ENCODE results near the gene APOBEC2.

Gene APOBEC2

DNA sequence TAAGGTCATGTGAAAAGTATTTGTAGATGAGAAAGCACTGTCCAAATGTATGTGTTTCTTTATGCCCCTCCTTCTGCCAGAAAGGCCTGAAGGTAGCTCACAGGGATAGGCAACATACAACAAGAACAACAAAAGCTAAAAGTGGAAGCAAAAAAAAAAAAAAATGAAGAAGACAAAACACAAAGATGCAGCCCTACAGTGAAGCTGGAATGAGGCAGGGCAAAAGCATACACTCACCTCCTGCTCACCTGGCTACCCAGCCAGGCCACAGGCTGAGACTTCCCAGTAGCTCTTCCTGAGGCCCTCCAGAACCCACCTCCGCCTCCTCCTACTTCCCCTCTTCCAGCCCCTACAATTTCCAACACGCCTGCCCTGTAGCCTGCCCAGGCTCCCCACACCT is 16.4 kb upstream of the APOBEC2 start:
- TF ChIP-seq, protein P1, sequence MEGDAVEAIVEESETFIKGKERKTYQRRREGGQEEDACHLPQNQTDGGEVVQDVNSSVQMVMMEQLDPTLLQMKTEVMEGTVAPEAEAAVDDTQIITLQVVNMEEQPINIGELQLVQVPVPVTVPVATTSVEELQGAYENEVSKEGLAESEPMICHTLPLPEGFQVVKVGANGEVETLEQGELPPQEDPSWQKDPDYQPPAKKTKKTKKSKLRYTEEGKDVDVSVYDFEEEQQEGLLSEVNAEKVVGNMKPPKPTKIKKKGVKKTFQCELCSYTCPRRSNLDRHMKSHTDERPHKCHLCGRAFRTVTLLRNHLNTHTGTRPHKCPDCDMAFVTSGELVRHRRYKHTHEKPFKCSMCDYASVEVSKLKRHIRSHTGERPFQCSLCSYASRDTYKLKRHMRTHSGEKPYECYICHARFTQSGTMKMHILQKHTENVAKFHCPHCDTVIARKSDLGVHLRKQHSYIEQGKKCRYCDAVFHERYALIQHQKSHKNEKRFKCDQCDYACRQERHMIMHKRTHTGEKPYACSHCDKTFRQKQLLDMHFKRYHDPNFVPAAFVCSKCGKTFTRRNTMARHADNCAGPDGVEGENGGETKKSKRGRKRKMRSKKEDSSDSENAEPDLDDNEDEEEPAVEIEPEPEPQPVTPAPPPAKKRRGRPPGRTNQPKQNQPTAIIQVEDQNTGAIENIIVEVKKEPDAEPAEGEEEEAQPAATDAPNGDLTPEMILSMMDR (IDR thresholded peaks at IDR 0.05; ENCODE audit: insufficient read depth, low read depth, low read length, missing control alignments), result no peak
- H3K4me3 ChIP-seq (ENCODE audit: low read length), result no peak overlapping the region
- DNase-seq (ENCODE audit: low read depth), result peak; percentile 54

DNA sequence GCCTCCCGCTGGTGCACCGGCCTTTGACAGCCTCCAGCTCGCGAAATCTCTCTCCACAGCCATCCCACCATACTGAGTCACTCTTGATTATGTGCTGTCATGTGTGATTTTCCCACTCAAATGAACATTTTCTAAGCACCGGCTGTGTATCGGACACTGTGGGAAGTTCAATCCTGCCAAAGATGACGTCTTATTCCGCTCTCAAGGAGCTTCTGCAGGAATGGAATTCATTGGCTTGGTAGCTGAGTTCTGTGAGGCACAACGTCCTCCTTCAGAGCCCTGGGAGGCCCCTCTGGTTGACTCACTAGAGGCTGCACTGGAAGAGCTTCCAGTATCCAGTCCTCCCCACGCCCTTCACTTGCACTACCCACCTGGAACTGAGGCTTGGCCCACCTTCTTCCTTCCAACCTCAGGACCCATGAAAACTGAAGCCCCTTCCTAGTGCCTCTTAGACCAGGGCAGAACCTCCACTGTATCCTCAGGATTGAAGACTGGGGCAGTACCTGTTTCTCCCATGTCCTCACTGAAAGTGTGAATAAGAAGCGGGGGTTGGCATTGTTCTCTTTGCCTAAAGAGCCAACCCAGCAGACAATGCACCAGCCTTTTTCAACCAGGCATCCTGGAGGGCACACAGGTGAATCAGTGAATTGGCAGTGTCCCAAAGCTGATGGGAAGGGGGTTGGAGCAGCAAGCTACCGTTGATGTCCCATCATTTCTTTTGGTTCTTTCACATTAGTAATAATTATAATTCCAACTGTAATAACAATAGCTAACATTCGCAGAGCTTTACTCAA is 15.7 kb upstream of the APOBEC2 start:
- TF ChIP-seq, protein P1 (IDR thresholded peaks at IDR 0.05; ENCODE audit: insufficient read depth, low read depth, low read length, missing control alignments), result no peak
- no peak overlapping the region for H3K4me3 ChIP-seq (ENCODE audit: low read length)
- DNase-seq (ENCODE audit: low read depth), result no peak

DNA sequence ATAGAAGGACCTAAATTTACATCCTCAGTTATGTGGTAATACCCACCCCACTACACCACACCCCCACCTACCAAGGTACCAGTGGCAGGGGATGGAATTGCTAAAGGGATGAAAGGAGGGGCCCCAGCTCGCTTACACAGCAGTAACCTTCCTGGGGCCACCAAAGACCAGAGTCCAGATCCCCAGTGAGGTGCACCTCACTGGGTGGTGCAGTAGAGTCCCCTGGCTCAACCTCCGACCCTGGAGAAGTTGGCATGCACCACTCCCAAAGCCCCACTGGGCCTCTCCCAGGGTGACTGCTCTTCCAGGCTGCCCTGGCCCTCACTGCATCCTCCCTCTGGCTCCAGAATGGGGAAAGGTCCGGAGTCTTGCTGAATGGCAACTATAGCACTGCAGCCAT is 14.8 kb upstream of the APOBEC2 start:
- TF ChIP-seq, protein P1 (IDR thresholded peaks at IDR 0.05; ENCODE audit: insufficient read depth, low read depth, low read length, missing control alignments), result no peak
- DNase-seq (ENCODE audit: low read depth), result no peak
- no peak overlapping the region for H3K4me3 ChIP-seq (ENCODE audit: low read length)

DNA sequence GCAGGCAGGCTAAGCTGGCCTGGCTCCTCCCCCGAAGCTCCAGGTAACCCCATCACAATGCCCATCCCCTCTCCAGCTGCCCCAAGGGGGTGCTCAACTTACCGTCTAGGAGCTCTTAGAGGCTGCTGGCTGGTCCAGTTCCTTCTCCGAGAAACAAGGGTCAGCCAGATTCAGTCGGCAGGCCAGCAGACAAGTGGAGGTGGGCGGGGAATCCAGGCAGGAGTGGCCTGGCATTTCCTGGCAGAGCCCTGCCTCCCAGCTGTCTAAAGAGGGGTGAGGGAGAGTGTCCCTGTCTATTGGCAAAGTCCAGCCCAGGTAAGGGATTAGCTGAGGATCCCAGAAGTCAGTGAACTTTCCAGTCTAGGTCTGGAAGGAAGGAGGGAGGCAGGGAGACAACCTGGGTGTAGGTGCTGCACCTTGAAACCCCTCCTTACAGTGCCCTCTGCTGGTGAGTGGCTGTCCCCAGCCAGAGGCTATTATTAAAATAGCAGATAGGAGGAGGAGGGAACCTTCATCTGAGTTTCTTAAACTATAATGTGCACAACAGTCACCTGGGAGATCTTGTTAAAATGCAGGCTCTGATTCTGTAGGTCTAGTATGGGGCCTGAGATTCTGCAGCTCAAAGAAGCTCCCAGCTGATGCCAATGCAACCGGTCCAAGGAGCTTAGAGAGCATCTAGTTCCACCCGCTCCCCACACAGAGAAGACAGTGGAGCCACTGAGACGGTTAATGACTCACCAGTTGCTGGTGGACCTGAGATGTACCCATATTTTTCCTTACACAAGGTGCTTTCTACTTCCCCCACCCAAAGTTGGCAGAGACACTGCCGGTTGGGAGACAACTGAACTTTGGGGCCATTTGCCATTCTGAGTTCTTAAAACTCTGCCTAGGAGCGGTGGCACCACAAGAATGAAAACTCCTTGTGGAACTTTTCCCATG is 13.7 kb upstream of the APOBEC2 start, which contains the start of gene UNC5CL:
UNC5CL (minus strand) TSS at position 162 of the 939 bp plus-strand sequence. CDS start 4,147 bp downstream, outside the sequence.
- no peak within 1 kb of the TSS for H3K4me3 ChIP-seq (ENCODE audit: low read length)
- TF ChIP-seq, protein P1 (IDR thresholded peaks at IDR 0.05; ENCODE audit: insufficient read depth, low read depth, low read length, missing control alignments), result peak; percentile 77
- DNase-seq (ENCODE audit: low read depth), result peak; percentile 72

DNA sequence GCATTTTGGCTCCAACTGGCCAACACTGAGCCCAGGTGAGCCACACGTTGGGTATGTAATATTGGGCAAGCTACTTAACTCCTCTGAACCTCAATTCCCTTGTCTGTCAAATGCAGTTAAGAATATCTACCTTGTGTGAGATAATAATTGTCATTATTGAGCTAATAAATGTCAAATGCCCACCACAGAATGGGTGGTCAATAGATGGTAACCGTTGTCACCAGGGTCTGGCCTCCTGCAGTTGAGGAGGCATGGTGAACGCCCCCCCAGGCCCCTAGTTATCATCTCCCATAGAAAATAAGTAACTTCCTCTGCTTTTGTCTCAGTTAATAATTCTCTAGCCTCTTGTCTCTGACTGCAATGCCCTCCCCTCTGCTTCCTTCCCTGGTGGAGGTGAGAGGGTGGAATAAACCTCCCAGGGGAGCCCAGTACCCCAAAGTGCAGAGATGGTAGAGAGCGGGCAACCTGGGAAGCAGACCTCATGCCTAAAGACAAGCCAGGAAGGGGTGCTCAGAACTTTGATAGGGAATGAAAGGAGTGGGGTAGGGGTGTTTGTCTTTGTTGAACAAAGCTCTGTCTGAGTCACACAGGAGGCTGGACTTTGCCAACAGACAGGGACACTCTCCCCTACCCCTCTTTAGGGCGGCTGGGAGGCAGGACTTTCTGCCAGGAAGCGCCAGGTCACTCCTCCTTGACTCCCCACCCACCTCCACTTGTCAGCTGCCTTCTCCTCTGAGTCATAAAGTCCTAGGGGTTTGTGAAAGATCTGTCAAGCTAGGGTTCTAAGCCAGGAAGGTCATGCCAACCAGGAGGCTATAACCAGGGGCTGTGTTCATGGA is 12.7 kb upstream of the APOBEC2 start:
- H3K4me3 ChIP-seq (ENCODE audit: low read length), result no peak overlapping the region
- peak; percentile 73 for DNase-seq (ENCODE audit: low read depth)
- TF ChIP-seq, protein P1 (IDR thresholded peaks at IDR 0.05; ENCODE audit: insufficient read depth, low read depth, low read length, missing control alignments), result no peak

DNA sequence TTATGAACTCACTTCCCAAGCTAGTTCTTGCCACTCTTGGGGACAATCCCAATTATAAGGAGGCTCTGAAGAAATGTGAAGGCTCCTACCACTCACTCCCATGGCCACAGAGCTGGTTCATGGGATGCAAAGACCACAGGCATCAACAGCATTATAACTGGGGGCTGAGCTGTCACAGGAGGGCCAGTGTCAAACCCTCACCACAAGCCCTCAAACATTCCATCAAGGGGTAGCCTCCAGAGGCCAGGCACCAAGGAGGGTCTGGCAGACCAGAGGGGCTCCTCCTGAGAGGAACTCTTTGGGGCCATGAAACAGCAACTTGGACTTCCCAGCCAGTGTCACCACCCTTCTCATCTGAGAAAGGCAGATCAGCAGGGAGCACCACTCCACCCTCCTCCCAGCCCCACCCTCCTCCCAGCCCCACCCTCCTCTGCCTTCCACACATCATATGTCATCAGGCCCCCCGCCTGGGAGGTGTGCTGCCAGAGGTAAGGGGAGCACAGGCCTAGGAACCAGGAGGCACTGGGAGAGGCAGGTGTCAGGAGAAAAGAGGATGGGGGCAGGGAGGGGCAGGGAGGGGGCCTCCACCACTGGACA is 12.0 kb upstream of the APOBEC2 start:
- no peak overlapping the region for H3K4me3 ChIP-seq (ENCODE audit: low read length)
- TF ChIP-seq, protein P1 (IDR thresholded peaks at IDR 0.05; ENCODE audit: insufficient read depth, low read depth, low read length, missing control alignments), result no peak
- DNase-seq (ENCODE audit: low read depth), result no peak

Measured in epithelial cell of esophagus (primary cell).